OCI-M2 (cell line): ENCODE data around the gene POC1A.

Source experiments
- DNase-seq: peaks from one replicate; lab custom pipeline; 2025; ENCODE audit not compliant: unreplicated experiment; lab: John Stamatoyannopoulos, UW

Gene POC1A

DNA sequence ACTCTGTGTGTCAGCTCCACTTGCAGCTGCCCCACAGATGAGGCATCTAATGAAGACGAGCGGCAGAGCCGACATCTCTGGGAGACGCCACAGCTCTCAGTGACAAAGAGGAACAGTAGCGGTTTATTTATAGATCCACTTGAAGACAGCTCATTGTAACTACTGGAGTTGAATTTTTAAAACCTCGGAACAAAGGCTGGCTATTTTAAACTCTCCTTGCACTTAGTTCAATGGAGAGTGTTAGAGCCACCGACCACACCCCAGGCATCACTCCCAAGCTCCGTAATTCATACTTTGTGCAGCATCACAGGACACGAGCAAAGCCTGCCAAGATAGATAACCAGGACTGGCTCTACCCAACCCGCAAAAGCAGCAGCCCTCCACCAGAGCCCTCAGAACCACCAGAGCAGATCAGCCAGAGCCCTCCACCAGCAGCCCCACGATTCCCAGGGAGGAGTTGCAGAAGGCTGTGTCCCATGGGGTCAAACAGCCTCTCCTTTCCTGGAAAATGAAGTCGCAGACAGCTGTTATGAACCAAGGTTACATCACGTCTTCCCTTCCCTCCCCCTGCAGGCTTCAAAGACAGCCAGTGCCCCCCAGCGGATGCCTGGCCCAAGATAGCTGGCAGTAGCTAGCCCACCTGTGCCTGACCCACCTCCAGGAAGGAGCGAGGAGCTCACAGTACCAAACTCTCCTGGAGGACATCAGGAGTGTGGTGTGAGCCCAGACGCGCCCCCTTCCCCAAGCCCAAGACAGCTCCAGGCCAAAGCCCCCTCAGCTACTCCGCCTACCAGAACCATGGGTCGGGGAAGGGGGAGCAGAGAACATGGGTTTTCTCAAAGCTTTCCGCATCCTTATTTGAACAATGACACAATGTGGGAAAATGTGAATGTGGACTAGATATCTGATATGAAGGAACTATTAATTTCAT is 45.7 kb downstream of the POC1A start:
- DNase-seq = no peak

DNA sequence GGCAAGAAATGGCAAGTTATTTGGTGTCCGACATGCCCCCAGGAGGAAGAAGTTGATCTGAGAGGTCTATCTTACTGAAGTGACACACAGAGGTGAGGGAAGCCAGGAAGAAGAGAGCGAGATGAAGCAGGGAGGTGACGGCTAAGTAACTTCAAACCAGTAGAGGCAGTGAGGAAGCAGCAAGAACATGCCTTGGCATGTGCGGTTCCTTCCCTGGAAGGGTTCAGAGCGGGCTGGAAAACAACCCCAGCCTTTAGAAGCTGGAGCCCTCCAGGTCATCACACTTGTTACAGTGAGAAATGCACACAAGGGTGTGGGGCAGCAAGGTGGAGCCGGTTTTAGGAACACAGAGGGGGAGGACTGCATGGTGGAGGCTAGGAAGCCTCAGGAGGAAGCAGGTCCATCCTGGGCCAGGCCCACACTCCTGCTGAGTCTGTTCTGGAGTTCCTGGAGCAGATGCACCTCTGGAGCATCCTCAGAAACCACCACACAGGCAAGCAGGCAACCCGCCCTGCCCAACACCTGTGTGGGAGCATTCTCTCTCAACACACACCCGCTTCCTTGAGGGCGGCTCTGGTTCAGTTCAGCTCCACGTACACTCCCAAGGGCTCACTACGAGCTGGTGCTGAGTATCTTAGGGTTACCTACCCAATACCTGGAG is 47.1 kb downstream of the POC1A start:
- DNase-seq = no peak

DNA sequence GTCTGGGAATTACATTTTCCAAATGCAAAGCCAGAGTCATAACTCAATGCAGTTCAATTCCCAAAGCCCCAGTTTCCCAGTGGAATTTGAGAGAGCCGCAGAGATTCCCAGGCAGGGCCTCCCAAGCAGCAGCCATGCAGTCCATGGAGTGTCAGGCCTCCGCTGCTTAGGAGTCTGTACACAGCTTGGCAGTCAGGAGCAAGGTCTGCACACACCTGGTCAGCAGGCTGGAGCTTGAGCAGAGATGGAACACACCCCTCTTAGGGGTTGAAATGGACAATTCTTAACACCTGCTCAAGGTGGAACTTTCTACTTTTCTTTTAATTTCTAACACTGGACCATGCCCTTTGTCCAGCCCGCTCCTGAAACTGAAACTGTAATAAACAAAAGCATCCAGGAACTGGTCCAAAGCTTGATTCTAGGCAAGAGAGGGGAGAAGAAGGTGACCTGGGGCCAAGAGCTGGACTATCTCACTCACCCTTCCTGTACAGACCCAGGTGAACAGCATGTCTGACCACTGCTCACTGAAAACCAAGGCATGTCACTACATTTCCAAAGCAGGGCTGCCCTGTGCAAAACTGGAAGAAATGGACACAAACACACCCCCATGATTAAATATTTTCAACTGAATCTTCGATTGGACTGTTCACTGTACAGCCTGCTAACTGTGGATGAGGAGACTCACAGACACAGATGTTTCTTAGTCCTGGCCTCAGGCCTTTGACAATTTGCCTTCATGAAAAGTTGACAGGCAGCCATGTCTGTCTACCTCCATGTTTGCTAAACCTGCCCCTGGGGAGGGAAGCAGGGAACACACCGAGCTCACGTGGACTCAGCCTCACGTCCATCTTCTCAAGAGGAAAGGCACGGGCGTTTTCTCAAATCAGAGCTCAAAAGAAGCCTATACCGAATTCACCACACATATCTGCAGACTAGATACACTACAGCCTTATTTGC is 49.3 kb downstream of the POC1A start:
- no peak for DNase-seq

DNA sequence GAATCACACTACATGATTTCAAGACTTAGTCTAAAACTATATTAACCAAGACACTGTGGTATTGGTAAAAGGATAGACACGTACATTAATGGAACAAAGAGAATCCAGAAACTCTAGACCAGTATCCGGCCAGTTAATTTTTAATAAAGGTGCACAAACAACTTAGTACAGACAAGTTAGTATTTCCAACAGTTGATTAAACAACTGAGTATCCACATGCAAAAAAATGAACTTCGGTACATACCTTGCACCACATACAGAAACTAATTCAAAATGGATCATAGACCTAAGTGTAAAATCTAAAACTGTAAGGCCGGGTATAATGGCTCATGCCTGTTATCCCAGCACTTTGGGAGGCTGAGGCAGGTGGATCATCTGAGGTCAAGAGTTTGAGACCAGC is 51.3 kb downstream of the POC1A start:
- no peak for DNase-seq

DNA sequence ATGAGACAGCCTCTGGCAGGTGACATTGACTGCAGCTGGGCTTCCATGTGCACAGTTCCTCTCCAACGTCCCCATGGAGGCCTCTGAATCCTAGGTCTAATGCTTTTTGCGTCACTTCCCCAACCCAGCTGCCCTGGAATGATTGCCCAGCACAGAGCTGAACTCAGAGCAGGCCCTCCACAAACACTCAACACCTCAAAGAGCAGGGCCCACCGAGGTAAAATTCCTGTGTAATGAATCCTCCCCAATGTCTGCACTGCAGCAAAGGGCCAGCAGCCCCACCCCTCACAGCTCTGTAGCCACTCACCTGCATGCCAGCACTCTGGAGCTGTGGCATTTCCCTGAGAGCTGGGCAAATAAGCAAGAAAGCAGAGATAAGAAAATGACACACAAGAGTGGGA is 55.2 kb downstream of the POC1A start:
- no peak for DNase-seq

DNA sequence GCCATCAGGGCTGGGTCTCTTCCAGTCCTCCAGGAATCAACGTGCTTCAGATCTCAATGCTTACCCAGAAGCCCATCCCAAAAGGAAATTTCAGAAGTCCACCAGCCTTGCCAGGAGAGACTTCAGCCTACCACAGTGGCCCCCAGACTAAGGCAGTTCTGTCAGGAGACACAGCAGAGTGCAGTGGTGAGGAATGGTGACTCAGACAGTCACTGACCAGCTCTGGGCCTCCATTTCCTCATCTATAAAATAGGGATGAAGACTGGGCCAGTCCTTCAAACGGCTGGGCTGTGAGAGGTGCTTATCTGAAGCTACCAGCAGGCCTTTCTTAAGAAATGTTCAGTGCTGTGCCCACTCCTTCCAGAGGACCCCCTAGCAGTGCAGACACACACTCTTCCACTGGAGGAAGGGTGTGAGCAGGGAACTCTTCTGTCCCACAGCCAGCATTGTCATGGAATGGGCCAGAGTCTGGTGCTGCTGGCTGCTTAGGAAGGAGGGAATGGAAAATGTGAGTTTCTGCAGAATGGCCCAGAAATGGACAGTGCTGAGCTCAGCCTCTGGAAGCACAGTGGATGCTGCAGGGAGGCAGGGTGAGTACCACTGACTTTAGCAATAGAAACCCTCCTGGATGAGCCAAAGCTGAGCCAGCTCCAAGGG is 56.2 kb downstream of the POC1A start:
- DNase-seq = no peak

DNA sequence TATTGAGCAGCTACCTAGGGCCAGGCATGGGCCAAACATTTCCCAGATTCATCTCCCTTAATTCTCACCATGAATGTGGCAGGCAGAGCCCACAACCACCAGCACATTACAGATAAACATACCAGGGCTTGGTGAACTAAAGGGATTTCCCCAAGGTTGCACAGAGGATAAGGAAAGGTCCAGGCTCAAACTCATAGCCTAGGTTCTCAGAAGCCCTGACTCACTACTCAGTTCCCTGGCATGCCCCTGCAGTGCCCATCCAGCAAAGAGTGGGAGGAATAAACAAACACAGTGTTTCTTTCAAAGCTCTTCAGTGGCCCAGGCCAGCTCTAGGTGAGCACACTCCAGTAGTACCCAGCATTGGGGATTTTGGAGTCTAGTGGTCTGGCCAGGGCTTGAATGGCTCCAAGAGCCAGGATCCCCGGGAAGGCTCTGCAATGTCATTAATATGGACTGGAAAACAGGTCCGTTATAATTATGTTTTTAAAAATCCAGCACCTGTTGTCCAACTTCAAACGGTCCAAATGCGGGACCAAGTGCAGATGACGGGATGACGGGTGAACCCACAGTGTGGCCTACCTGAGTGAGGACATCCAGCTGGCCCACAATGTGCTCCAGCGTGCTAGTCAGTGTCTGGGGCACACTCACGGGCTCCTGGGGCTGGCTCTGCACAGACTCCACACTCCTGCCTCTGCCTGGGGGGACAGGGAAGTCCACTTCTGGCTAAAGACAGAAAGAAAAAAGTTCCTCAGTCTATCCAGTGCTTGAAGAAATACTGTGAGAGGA is 58.0 kb downstream of the POC1A start:
- DNase-seq = no peak

DNA sequence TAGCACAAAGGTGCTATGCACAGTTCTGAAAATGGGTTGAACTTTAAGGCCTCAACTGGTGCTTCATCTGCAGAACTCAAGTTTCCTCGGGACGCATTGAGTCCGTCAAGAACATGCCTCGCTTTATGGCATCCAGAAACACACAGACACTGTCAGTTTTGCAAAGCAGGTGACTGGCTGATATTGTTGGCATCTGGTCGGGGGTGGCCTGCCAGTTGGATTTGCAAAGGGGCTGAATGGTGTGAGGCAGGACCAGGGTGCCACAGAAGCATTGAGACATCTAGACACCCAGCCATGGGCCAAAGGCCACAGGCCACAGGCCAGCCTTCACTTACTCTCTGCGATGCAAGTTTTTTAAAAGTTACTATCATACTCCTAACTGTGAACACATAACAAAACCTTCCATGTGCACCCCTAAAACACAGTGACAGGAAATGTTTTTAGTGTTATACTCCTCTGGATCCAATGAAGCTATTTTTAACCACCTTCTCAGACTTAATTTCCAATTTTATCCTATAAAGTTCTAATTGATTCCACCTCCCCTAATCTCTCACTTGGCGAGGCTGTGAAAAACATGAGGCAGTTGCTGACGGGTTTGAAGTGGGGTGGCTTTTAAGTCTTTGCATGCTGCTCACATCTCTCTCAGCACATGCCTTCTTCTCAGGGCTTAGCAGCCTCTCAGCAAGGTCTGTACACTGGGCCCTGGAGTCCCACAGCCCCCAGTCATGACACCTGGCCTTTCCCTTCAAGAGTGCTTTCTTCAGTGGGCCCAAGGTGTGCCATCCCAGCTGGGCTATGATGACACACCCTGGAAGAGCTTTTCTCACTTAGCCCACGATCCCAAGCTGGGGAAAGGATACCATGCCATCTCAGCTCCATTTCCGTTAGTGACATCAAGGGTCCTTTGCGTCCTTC is 59.4 kb downstream of the POC1A start:
- DNase-seq = no peak

DNA sequence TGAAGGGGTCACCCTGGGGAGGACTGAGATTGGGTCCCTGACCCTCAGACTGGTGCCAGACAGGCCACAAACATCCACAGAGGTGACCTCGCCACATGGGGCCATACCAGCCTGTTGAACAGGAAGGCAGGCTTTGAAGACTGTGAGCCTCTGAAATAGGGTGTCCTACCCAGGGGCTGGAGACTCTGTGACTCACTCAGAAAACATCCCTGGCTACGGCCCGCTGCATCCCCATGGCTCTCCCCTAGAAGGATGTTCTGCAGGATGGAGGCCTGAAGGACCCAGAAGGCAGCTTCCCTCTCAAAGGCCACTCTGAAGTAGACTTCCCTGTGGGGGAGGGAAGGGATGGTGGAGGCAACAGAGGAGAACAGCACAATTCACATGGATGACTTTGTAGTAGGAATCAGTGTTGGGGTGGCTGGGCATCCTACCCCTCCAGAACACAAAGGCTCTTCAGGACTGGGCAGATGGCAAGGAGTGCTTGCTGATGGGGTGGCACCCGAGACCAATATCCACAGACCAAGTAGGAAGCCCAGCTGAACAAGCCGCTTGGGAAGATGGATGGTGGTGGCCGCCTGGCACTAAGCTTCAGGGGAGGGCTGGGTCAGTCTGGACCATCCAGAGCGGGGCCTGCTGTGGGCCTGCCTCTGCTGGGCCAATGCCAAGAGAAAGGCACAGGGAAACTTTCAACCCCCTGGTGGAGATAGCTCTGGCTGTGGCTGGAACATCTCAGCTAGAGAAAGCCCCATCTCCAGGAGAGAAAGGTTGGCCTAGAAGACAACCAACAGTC is 60.3 kb downstream of the POC1A start:
- no peak for DNase-seq

DNA sequence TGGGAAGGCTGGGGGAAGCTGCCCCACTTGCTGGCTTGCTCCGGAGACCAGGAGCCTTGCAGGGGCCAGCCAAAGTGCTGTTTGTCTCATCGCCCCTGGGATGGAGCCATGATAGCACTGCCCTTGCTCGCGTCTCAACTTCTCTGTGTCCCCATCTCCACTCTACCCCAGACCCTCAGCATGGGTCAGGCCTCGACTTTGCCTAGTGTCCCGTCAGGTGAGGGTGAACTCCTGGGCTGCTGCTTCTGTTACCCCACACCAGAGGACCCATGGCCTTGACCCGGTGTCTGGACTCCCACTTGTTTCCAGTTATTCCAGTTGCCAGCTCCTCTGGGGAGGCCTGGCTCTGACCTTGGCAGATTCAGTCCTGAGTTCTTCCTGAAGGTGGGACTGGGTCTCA is 61.3 kb downstream of the POC1A start:
- no peak for DNase-seq

DNA sequence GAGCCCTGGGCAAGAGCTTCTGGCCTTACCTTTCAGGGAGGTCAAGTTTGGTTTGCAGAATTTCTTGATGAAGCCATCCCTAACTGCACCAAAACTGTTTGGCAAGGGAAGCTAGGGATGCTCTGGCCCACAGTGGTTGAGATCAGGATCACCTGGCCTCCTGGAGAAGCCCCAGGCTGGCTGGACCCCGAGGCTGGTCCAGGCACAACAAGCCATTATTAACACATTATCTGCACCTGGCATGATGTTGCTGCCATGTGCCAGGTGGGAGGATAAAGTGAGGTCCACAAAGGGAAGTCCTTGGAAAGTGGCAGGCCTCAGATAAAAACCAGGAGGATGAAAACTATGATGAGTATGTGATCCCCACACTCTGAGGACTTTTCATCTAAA is 62.0 kb downstream of the POC1A start:
- DNase-seq = no peak

DNA sequence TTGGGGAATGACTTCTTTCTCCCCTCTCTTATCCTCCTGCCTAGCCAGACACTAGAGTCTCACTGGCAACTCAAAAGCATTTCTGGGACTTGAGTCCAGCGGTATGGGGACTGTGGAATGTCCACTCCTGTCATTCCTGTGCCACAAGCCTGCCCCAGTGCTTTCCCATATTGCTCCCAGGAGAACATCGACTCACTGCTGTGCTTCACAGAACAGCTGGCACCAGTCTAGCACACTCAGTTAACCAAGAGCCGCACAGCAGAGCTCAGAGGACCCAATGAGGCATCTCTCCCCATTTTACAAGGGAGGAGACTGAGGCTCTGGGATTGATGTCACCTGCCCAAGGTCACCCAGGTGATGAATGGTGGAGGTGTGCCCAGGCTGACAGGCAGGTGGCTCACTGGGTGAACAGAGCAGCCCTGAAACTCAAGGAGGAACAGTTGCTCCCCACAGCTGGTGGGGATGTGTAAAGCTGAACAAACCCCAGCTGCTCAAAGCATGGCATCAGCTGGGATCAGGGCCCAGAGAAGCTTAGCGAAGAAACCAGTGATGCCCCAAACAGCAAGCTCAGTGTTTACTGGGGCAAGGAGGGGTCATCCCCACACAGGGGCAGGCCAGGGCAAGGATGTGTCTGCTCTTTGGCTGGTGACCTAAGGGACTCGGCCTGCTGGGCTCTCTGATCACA is 62.5 kb downstream of the POC1A start:
- DNase-seq = no peak

DNA sequence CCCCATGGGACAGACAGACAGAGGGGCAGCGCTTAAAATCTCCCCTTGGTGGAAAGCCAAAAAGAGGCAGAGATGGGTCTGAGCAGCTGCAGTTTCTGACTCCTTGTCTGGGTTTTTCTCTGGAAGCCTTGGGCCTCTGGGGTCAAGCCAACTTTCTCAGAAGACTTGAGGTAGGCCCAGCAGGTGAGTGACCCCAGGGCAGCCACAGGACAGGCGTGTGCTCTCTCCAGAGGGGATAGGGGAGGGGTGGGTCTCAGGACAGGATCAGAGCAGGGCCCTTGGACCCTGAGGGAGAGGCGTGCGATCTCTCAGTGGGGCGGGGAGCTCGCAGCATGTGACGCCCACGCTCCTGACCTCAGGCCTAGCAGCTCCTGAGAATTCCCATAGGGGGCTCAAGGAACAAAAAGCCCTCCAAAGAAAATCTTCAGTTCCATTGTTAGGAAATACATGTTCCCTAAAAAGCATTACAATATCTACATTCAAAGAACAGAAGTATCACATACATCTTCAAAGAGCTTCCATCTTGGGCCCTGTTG is 63.2 kb downstream of the POC1A start:
- DNase-seq = no peak

DNA sequence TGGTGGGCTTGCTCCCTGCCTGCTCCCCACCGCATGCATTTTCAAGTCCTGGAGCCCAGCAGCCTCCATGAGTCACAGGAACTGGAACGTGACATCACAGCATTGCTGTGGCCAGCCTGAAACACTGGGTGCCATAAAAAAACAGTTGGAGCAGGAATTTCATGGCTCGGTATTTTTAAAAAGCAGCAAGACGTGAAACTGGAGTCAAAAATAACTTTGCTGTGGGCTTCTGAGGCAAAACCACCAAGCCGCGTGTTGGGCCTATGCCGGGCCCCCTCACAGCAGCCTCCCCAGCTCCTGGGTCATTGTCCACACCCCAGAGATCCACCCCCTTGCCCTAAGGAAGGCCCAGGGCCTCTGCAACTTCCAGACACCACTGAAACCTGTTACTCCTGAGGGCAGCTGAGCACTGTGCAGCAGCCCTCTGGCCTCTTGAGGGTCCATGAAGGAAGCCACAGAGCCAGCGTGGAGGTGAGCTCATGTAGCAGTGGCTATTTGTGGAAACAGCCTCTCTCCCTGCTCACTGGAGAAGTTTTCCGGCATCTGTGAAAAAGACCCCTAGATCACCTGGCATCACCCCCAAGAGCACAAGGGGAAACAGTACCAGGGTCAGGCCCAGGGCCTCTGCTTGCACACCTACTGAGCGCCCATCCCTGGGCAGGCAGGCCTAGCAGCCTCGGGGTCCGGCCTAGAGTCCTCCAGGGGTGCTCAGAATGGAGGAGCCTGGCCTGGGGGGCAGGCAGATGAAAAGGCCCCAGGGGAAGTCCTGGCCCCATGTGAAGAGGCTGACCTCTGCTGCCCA is 63.9 kb downstream of the POC1A start:
- no peak for DNase-seq

DNA sequence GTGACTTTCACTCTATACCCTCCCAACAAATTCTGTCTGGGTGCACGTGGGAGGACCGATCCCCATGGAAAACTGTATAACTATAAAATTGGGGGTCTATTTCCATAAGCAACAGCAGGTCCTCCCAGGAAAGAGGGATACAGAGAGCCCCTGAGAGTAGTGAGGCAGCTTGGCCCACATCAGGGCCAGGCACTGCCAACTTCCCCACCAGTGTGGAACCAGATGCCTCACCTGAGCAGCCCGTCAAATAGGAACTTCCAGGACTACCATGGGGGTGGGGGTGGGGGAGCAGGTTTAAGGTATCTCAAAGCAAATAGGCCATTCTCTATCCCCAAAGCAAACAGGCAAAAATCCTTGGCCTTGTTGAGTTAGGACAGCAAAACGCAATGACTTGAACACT is 64.5 kb downstream of the POC1A start:
- no peak for DNase-seq
